T-cell (primary cell): Measurements from ENCODE around the gene HEMGN. TPM values are rescaled to one million over a fixed set of nuclear protein-coding genes. Genes with fewer than 3 reads are reported as not detected.

Source experiments
- ATAC-seq, 4 experiments: fragments of 200-7000 bp in 3 of 4; fragments of 150-1000 bp in 1 of 4; cut with Tn5 transposase; replicated peaks in 1 of 4; 1 replicate in 3 of 4; 2 replicates in 1 of 4; pipeline ENCODE4 v1.10.0; 2021; ENCODE audit warnings: moderate library complexity in 3 of 4, mild to moderate bottlenecking in 2 of 4, moderate number of reproducible peaks in 1 of 4
- CTCF ChIA-PET, 2 donors: fragments of 300-600 bp; sonication (Branson Sonifier 250); formaldehyde crosslinking; loops; one replicate each; lab custom pipeline; 2022; ENCODE audit warnings: antibody characterized with exemption in 2 of 2; lab: Charles Lee
- POLR2A ChIA-PET, 2 donors: fragments of 300-600 bp; sonication (Branson Sonifier 250); formaldehyde crosslinking; loops; one replicate each; lab custom pipeline; 2022; ENCODE audit warnings: antibody characterized with exemption in 2 of 2; lab: Charles Lee
- DNase-seq, 35 experiments: peaks; one replicate each; pipeline versions ENCODE4 v3.0.0 to v3.0.0-alpha.2; 2013 to 2023
- H3K27ac ChIP-seq: one replicate; pipeline ENCODE4 v1.5.1; 2013; ENCODE audit warnings: low read length
- H3K27me3 ChIP-seq, 2 experiments: replicated peaks in 1 of 2; 1 replicate in 1 of 2; 2 replicates in 1 of 2; pipeline versions ENCODE4 v1.6.1 to v1.7.0; 2013; ENCODE audit warnings: low read length in 1 of 2, mixed read lengths in 1 of 2; ENCODE audit not compliant: control insufficient read depth in 2 of 2, insufficient read depth in 2 of 2; ENCODE audit errors: extremely low read depth in 1 of 2
- H3K36me3 ChIP-seq, 2 donors: 1 replicate in 1 of 2; 2 replicates in 1 of 2; pipeline versions ENCODE4 v1.6.1 to v1.7.0; 2013; ENCODE audit warnings: low read length in 1 of 2; ENCODE audit not compliant: control insufficient read depth in 2 of 2, insufficient read depth in 1 of 2; ENCODE audit errors: extremely low read depth in 1 of 2
- H3K4me1 ChIP-seq, 2 experiments: 1 replicate in 1 of 2; 2 replicates in 1 of 2; pipeline versions ENCODE4 v1.6.1 to v1.7.0; 2013; ENCODE audit warnings: low read length in 2 of 2, mixed read lengths in 1 of 2; ENCODE audit not compliant: insufficient read depth in 2 of 2, control insufficient read depth in 1 of 2; ENCODE audit errors: extremely low read depth in 1 of 2
- H3K4me3 ChIP-seq, 2 donors: 1 replicate in 1 of 2; 2 replicates in 1 of 2; pipeline versions ENCODE4 v1.5.1 to v1.7.0; 2013; ENCODE audit warnings: mild to moderate bottlenecking in 2 of 2, low read length in 1 of 2, moderate library complexity in 1 of 2; ENCODE audit not compliant: control insufficient read depth in 1 of 2; ENCODE audit errors: extremely low read depth in 1 of 2
- H3K9me3 ChIP-seq: 2 replicates; pipeline ENCODE4 v1.7.0; 2013
- H3K27ac Mint-ChIP-seq, 2 donors: one replicate each; pipeline ENCODE4 v1.8.0; 2020 to 2021; ENCODE audit warnings: mild to moderate bottlenecking in 2 of 2, mixed read lengths in 2 of 2
- H3K27me3 Mint-ChIP-seq, 2 donors: one replicate each; pipeline ENCODE4 v1.8.0; 2021 to 2022; ENCODE audit warnings: mixed read lengths in 2 of 2
- H3K36me3 Mint-ChIP-seq: one replicate; pipeline ENCODE4 v1.8.0; 2021; ENCODE audit warnings: mixed read lengths
- H3K4me1 Mint-ChIP-seq, 3 donors: one replicate each; pipeline ENCODE4 v1.8.0; 2020 to 2022; ENCODE audit warnings: mixed read lengths in 3 of 3, mild to moderate bottlenecking in 1 of 3
- H3K4me3 Mint-ChIP-seq, 3 donors: one replicate each; pipeline ENCODE4 v1.8.0; 2020 to 2022; ENCODE audit warnings: mild to moderate bottlenecking in 3 of 3, mixed read lengths in 3 of 3, moderate library complexity in 3 of 3
- H3K9me3 Mint-ChIP-seq, 3 donors: one replicate each; pipeline ENCODE4 v1.8.0; 2020 to 2022; ENCODE audit warnings: mixed read lengths in 3 of 3
- WGBS: methylation state at CpG from one replicate; pipeline ENCODE4 v1.1.5; 2013; ENCODE audit warnings: missing lambda C conversion rate; ENCODE audit not compliant: insufficient coverage; 5-methylcytosine and 5-hydroxymethylcytosine counted together
- total RNA-seq, 35 experiments: library from RNA in 6 of 35; stranded (reverse) in 6 of 35; fragments of 120-200 nt in 1 of 35; gene quantifications; one replicate each; pipeline versions ENCODE4 v1.2.1 to v1.2.4 and lab custom pipeline; 2013 to 2026

HEMGN gene
- total RNA-seq (1 to 10 TPM; 1.3 to 3.7 (median 1.7) TPM), total RNA-seq (lab: John Stamatoyannopoulos, UW) (0.04 to 5.9 (median 1.6) reads per million in 29 experiments)
- total RNA-seq (2013), result 2.8 TPM

GRCh38 chr9:97938081-97938644, at the start of gene HEMGN:
Gene HEMGN, minus strand, starts transcription at chr9:97938172. Its CDS starts 36 bp downstream, at chr9:97938136.
- Mint-ChIP-seq H3K9me3 (no peaks in the 10 kb centered on the region), H3K36me3 (no peaks in the 10 kb centered on the region), H3K27me3 (no peaks in the 10 kb centered on the region), H3K4me1 (peaks cover 31 to 51% (median 50%) of the 10 kb centered on the region in 3 donors), H3K4me3 (peak within 1 kb of the TSS; percentile 24 to 60 (median 26)), H3K27ac (peak within 1 kb of the TSS; percentile 87 to 92)
- H3K4me3 ChIP-seq, result no peak within 1 kb of the TSS
- H3K36me3 ChIP-seq, result no peaks in the 10 kb centered on the region
- DNase-seq (peak in 33 of 35 experiments; percentile 26 to 74 (median 48)), ATAC-seq (peak; percentile 87 to 99 (median 94))
- WGBS, result 0% methylated on average over 1 of the region's 3 CpGs
- no peaks in the 10 kb centered on the region for H3K27me3 ChIP-seq
- peaks cover 12 to 27% of the 10 kb centered on the region in 2 experiments for H3K4me1 ChIP-seq
- ChIA-PET POLR2A (no interaction called here), CTCF (interaction anchor here in 1 of 2 donors (0.6 to 1.1 kb wide), 3 partner anchors 12 to 34 kb away, joined by 3 to 6 read pairs (median 4); no protein-coding TSS in a partner anchor)
- H3K9me3 ChIP-seq, result no peaks in the 10 kb centered on the region
- H3K27ac ChIP-seq, result peak within 1 kb of the TSS; percentile 79

GRCh38 chr9:97987487-97987886, 49.5 kb upstream of the HEMGN start:
- CTCF ChIA-PET, result interaction anchor here (0.6 to 1.4 kb wide), 5 partner anchors 10 to 272 kb away, joined by 3 to 11 read pairs (median 5); no protein-coding TSS in a partner anchor
- Mint-ChIP-seq H3K9me3 (no peaks in the 10 kb centered on the region), H3K27ac (peak overlapping the region; percentile 4 to 55), H3K36me3 (no peaks in the 10 kb centered on the region), H3K27me3 (no peaks in the 10 kb centered on the region), H3K4me1 (peaks cover 68 to 73% (median 73%) of the 10 kb centered on the region in 3 donors), H3K4me3 (peak overlapping the region in 1 of 3 donors; percentile 27)
- H3K27ac ChIP-seq, result no peak overlapping the region
- peaks cover 0 to 3% of the 10 kb centered on the region in 2 experiments for H3K27me3 ChIP-seq
- H3K36me3 ChIP-seq, result no peaks in the 10 kb centered on the region
- H3K4me3 ChIP-seq, result no peak overlapping the region
- POLR2A ChIA-PET, result interaction anchor here (0.5 to 1.2 kb wide), 5 partner anchors 12 to 67 kb away, joined by 3 to 4 read pairs (median 3); partner anchors contain the start of gene TRMO (in 1 of the 2)
- peaks cover 44 to 59% of the 10 kb centered on the region in 2 experiments for H3K4me1 ChIP-seq
- no CpG with 5 or more reads among the region's 5 CpGs for WGBS
- no peaks in the 10 kb centered on the region for H3K9me3 ChIP-seq
- ATAC-seq (no peak), DNase-seq (no peak)

GRCh38 chr9:97985058-97985861, 47.3 kb upstream of the HEMGN start:
- ATAC-seq (peak in 2 of 4 experiments; percentile 2 to 3), DNase-seq (peak in 29 of 35 experiments; percentile 1 to 73 (median 29))
- no peaks in the 10 kb centered on the region for H3K36me3 Mint-ChIP-seq
- H3K4me1 ChIP-seq, result peaks cover 36 to 66% of the 10 kb centered on the region in 2 experiments
- peak overlapping the region; percentile 46 to 47 for H3K4me3 ChIP-seq
- peaks cover 0 to 4% of the 10 kb centered on the region in 2 experiments for H3K27me3 ChIP-seq
- no peaks in the 10 kb centered on the region for H3K36me3 ChIP-seq
- ChIA-PET POLR2A (interaction anchor here (0.5 to 0.6 kb wide), 2 partner anchors 11 to 33 kb away, joined by 3 to 4 read pairs; no protein-coding TSS in a partner anchor), CTCF (interaction anchor here in 1 of 2 donors (0.6 to 1.5 kb wide), 2 partner anchors 63 to 278 kb away, joined by 3 to 4 read pairs; partner anchors contain the start of gene TRMO)
- H3K9me3 Mint-ChIP-seq, result no peaks in the 10 kb centered on the region
- no peaks in the 10 kb centered on the region for H3K9me3 ChIP-seq
- H3K27me3 Mint-ChIP-seq, result no peaks in the 10 kb centered on the region
- peak overlapping the region; percentile 77 for H3K27ac ChIP-seq
- peak overlapping the region; percentile 85 to 90 for H3K27ac Mint-ChIP-seq
- H3K4me3 Mint-ChIP-seq, result peak overlapping the region; percentile 80 to 87 (median 82)
- H3K4me1 Mint-ChIP-seq, result peaks cover 70 to 73% (median 70%) of the 10 kb centered on the region in 3 donors
- WGBS, result 1% methylated on average over 55 of the region's 59 CpGs

- ChIA-PET CTCF (interaction anchor here in 1 of 2 donors (1.0 to 1.5 kb wide), 2 partner anchors 14 to 62 kb away, joined by 3 to 7 read pairs; partner anchors contain the start of gene TRMO), POLR2A (interaction anchor here in 1 of 2 donors (2.9 kb wide), 1 partner anchor 63 kb away, joined by 20 read pairs; the partner anchor contains the start of gene TRMO)
- Mint-ChIP-seq H3K4me1 (peaks cover 68 to 71% (median 68%) of the 10 kb centered on the region in 3 donors), H3K27me3 (no peaks in the 10 kb centered on the region), H3K36me3 (no peaks in the 10 kb centered on the region), H3K4me3 (peak overlapping the region; percentile 67 to 80 (median 69)), H3K27ac (peak overlapping the region; percentile 22 to 61), H3K9me3 (no peaks in the 10 kb centered on the region)
- Histone ChIP-seq H3K4me1 (peaks cover 35 to 66% of the 10 kb centered on the region in 2 experiments), H3K9me3 (no peaks in the 10 kb centered on the region), H3K27me3 (peaks cover 0 to 4% of the 10 kb centered on the region in 2 experiments), H3K27ac (peak overlapping the region; percentile 84), H3K36me3 (no peaks in the 10 kb centered on the region), H3K4me3 (peak overlapping the region; percentile 79 to 82)
- under 1% methylated on average over 116 of the region's 116 CpGs for WGBS
- peak; percentile 36 to 46 (median 41) for ATAC-seq
- peak; percentile 50 to 84 (median 72) for DNase-seq
Measured at GRCh38 chr9:97984188-97985057, 46.5 kb upstream of the HEMGN start.

GRCh38 chr9:97983589-97984187, 45.7 kb upstream of the HEMGN start:
- Mint-ChIP-seq H3K9me3 (no peaks in the 10 kb centered on the region), H3K36me3 (no peaks in the 10 kb centered on the region), H3K27me3 (no peaks in the 10 kb centered on the region), H3K4me3 (peak overlapping the region; percentile 80 to 81 (median 80)), H3K4me1 (peaks cover 62 to 64% (median 62%) of the 10 kb centered on the region in 3 donors), H3K27ac (peak overlapping the region; percentile 72 to 84)
- POLR2A ChIA-PET, result interaction anchor here in 1 of 2 donors (2.9 kb wide), 1 partner anchor 62 kb away, joined by 20 read pairs; the partner anchor contains the start of gene TRMO
- CTCF ChIA-PET, result interaction anchor here in 1 of 2 donors (0.5 to 1.5 kb wide), 4 partner anchors 15 to 125 kb away, joined by 3 to 7 read pairs (median 4); partner anchors contain the start of gene TRMO
- peak overlapping the region; percentile 79 to 82 for H3K4me3 ChIP-seq
- peak overlapping the region; percentile 84 for H3K27ac ChIP-seq
- H3K27me3 ChIP-seq, result peaks cover 0 to 4% of the 10 kb centered on the region in 2 experiments
- H3K9me3 ChIP-seq, result no peaks in the 10 kb centered on the region
- WGBS, result 0% methylated on average over 55 of the region's 70 CpGs
- DNase-seq (peak in 33 of 35 experiments; percentile 19 to 75 (median 61)), ATAC-seq (peak; percentile 21 to 40 (median 38))
- H3K4me1 ChIP-seq, result peaks cover 35 to 64% of the 10 kb centered on the region in 2 experiments
- no peaks in the 10 kb centered on the region for H3K36me3 ChIP-seq
